K562 (cell line): ENCODE results near the gene KXD1. TPM values are rescaled to one million over a fixed set of nuclear protein-coding genes. Genes with fewer than 3 reads are reported as not detected.

Experiments used
- C11orf30 ChIP-seq: fragments of 450-650 bp; IDR thresholded peaks from 2 replicates; pipeline ENCODE4 v1.6.1; 2016; ENCODE audit warnings: low read depth, mild to moderate bottlenecking
- CEBPB ChIP-seq: fragments of 450-650 bp; IDR thresholded peaks from 2 replicates; pipeline ENCODE4 v1.6.1; 2016; ENCODE audit warnings: missing genetic modification characterization, missing compliant biosample characterization
- EZH2 ChIP-seq: IDR thresholded peaks from 2 replicates; pipeline ENCODE4 v1.6.1; 2012; ENCODE audit warnings: low read depth, mild to moderate bottlenecking, inconsistent platforms, low read length, borderline replicate concordance
- JUN ChIP-seq, 2 experiments: sonication (generic) in 1 of 2; formaldehyde crosslinking in 1 of 2; IDR thresholded peaks; 2 replicates each; pipeline versions ENCODE4 v1.6.1 to v1.8.0; 2012 to 2022; ENCODE audit warnings: borderline replicate concordance in 2 of 2, mild to moderate bottlenecking in 2 of 2, improper control_type of control experiment in 1 of 2, low read depth in 1 of 2, low read length in 1 of 2, missing genetic modification reagents in 1 of 2
- KDM5B ChIP-seq: fragments of 200-600 bp; sonication (generic); IDR thresholded peaks from 2 replicates; pipeline ENCODE4 v1.6.1; 2012; ENCODE audit warnings: low read depth, mild to moderate bottlenecking, moderate library complexity, low read length, control low read depth, inconsistent platforms; ENCODE audit not compliant: insufficient replicate concordance
- NRF1 ChIP-seq, 2 experiments: fragments of 450-650 bp; IDR thresholded peaks in 1 of 2; conservative IDR thresholded peaks in 1 of 2; 2 replicates each; pipeline ENCODE4 v1.6.1; 2014; ENCODE audit warnings: mild to moderate bottlenecking in 2 of 2
- RAD21 ChIP-seq, 2 experiments: fragments of 250-450 bp in 1 of 2; fragments of 450-650 bp in 1 of 2; sonication (Bioruptor Pico) in 1 of 2; formaldehyde crosslinking in 1 of 2; IDR thresholded peaks in 1 of 2; conservative IDR thresholded peaks in 1 of 2; 2 replicates each; pipeline versions ENCODE4 v1.4.0 to v1.8.0; 2020 to 2022; ENCODE audit warnings: mild to moderate bottlenecking in 2 of 2, moderate library complexity in 1 of 2
- SIN3A ChIP-seq, 2 experiments: fragments of 150-350 bp in 1 of 2; IDR thresholded peaks; 2 replicates each; pipeline ENCODE4 v1.6.1; 2011 to 2016; ENCODE audit warnings: borderline replicate concordance in 2 of 2, low read depth in 2 of 2, low read length in 2 of 2, mild to moderate bottlenecking in 2 of 2, moderate library complexity in 2 of 2; ENCODE audit not compliant: control insufficient read depth in 1 of 2
- STAT5A ChIP-seq: IDR thresholded peaks from 2 replicates; pipeline ENCODE4 v1.6.1; 2012; ENCODE audit warnings: low read length, inconsistent platforms, borderline replicate concordance
- TCF3 ChIP-seq: sonication (generic); formaldehyde crosslinking; IDR thresholded peaks from 2 replicates; pipeline ENCODE4 v1.4.0; 2020; ENCODE audit warnings: mild to moderate bottlenecking, missing genetic modification reagents
- TCF7 ChIP-seq: sonication (generic); IDR thresholded peaks from 2 replicates; pipeline ENCODE4 v1.6.1; 2016; ENCODE audit warnings: antibody characterized with exemption, borderline replicate concordance
- ZNF217 ChIP-seq: sonication (generic); formaldehyde crosslinking; IDR thresholded peaks from 2 replicates; pipeline ENCODE4 v1.8.0; 2022; ENCODE audit warnings: mild to moderate bottlenecking, missing genetic modification reagents
- ZNF311 ChIP-seq: fragments of 250-450 bp; sonication (Bioruptor Pico); IDR thresholded peaks from 2 replicates; pipeline ENCODE4 v1.4.0; 2020; ENCODE audit warnings: mild to moderate bottlenecking, moderate library complexity
- ZNF77 ChIP-seq: fragments of 250-450 bp; sonication (Bioruptor Pico); IDR thresholded peaks from 2 replicates; pipeline ENCODE4 v1.5.0; 2020
- polyA plus RNA-seq, 8 experiments: library from polyadenylated mRNA; depleted of rRNA in 4 of 8; stranded (reverse) in 5 of 8; unstranded in 3 of 8; fragments of >200 nt; fragmentation: Nextera tagmentation in 2 of 8; fragmentation: Illumina TruSeq in 1 of 8; extraction: Ambion mirVana in 2 of 8; extraction: Trizol in 1 of 8; gene quantifications; 2 replicates each; pipeline versions ENCODE4 v1.2.1 to v1.2.3, GENCODE V29; 2011 to 2014; ENCODE audit warnings: inconsistent platforms in 1 of 8, missing spikeins in 1 of 8
- total RNA-seq, 7 experiments: library from RNA; depleted of rRNA in 6 of 7; stranded (reverse); fragments of >200 nt in 6 of 7; fragmentation: Illumina TruSeq in 2 of 7; extraction: Trizol in 2 of 7; gene quantifications; 2 replicates each; pipeline versions ENCODE4 v1.2.1 to v1.2.3, GENCODE V29; 2011 to 2021; ENCODE audit warnings: low replicate concordance in 1 of 7
- TF ChIP-seq, protein P1 (sequence below): fragments of 250-450 bp; sonication (Bioruptor Pico); IDR thresholded peaks from 2 replicates; pipeline ENCODE4 v1.4.0; 2020; ENCODE audit warnings: borderline replicate concordance
- TF ChIP-seq, protein P2 (sequence below): sonication (generic); formaldehyde crosslinking; IDR thresholded peaks from 2 replicates; pipeline ENCODE4 v1.8.0; 2023; ENCODE audit warnings: mild to moderate bottlenecking, missing genetic modification reagents
- TF ChIP-seq, protein P3 (sequence below): fragments of 200-800 bp; sonication (Bioruptor generic); IDR thresholded peaks from 2 replicates; pipeline ENCODE4 v1.6.1; 2017; ENCODE audit warnings: missing genetic modification characterization, missing compliant biosample characterization
- TF ChIP-seq, protein P4 (sequence below): sonication (generic); formaldehyde crosslinking; IDR thresholded peaks from 2 replicates; pipeline ENCODE4 v1.9.0; 2022; ENCODE audit warnings: mild to moderate bottlenecking, missing genetic modification reagents

KXD1 gene
- total and polyA plus RNA-seq, 9 of the 15 experiments (the other 6 are each of a cell fraction or from before 2014, with no cell fraction given) = 21.9 to 210 (median 118) TPM

DNA sequence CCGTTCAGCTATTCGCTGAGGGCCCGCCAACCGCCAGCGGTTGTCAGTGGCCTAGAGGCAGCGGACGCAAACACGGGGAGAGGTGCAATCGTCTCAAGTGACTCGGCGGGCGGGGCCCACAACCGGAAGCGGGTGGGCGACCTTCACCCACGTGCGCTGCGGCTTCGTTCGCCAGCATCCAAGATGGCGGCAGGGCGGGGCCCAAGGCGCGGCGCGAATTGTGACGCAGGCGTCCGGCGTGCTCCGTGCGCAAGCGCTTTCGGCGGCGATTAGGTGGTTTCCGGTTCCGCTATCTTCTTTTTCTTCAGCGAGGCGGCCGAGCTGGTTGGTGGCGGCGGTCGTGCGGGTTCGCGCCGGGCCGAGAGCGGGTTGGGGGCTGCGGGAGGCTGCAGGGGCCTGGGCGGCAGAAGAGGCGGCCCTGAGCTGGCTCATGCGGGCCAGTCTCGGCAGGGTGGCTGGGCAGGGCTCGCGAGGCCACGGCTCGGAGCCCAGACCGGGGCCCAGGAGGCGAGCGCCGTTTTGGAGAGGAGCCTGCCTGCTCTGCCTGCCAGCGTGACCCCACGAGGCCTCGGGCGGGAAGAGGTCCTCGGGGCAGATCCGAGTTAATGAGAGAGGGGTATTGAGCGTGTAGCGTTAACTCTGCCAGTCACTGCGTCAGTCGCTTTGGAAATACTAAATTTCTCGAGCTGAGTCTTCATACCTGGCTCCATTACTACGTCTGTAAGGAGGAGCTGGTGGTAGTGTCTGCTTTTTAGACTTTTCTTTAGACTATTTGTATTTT lies 14.1 kb downstream of the KXD1 start, which contains the start of gene UBA52 (continued):
- TF ChIP-seq, protein P1, sequence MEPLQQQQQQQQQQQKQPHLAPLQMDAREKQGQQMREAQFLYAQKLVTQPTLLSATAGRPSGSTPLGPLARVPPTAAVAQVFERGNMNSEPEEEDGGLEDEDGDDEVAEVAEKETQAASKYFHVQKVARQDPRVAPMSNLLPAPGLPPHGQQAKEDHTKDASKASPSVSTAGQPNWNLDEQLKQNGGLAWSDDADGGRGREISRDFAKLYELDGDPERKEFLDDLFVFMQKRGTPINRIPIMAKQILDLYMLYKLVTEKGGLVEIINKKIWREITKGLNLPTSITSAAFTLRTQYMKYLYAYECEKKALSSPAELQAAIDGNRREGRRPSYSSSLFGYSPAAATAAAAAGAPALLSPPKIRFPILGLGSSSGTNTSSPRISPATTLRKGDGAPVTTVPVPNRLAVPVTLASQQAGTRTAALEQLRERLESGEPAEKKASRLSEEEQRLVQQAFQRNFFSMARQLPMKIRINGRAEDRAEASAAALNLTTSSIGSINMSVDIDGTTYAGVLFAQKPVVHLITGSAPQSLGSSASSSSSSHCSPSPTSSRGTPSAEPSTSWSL (CRISPR knock-in tag) = no peak
- no peak for TF ChIP-seq ZNF217 (CRISPR knock-in tag)
- TF ChIP-seq EZH2 = no peak
- TF ChIP-seq, protein P2, sequence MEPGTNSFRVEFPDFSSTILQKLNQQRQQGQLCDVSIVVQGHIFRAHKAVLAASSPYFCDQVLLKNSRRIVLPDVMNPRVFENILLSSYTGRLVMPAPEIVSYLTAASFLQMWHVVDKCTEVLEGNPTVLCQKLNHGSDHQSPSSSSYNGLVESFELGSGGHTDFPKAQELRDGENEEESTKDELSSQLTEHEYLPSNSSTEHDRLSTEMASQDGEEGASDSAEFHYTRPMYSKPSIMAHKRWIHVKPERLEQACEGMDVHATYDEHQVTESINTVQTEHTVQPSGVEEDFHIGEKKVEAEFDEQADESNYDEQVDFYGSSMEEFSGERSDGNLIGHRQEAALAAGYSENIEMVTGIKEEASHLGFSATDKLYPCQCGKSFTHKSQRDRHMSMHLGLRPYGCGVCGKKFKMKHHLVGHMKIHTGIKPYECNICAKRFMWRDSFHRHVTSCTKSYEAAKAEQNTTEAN (CRISPR knock-in tag) = peak; percentile 27; the same call in 1 of the 2 replicates
- TF ChIP-seq TCF3 = peak; percentile 31
- peak; percentile 49; the same call in 1 of the 2 replicates for TF ChIP-seq TCF7
- TF ChIP-seq, protein P3, sequence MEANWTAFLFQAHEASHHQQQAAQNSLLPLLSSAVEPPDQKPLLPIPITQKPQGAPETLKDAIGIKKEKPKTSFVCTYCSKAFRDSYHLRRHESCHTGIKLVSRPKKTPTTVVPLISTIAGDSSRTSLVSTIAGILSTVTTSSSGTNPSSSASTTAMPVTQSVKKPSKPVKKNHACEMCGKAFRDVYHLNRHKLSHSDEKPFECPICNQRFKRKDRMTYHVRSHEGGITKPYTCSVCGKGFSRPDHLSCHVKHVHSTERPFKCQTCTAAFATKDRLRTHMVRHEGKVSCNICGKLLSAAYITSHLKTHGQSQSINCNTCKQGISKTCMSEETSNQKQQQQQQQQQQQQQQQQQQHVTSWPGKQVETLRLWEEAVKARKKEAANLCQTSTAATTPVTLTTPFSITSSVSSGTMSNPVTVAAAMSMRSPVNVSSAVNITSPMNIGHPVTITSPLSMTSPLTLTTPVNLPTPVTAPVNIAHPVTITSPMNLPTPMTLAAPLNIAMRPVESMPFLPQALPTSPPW (CRISPR knock-in tag) = peak; percentile 95
- TF ChIP-seq, protein P4, sequence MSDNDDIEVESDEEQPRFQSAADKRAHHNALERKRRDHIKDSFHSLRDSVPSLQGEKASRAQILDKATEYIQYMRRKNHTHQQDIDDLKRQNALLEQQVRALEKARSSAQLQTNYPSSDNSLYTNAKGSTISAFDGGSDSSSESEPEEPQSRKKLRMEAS (CRISPR knock-in tag) = peak; percentile 100
- peak; percentile 90 for TF ChIP-seq KDM5B
- peak; percentile 94 to 95; a peak in 3 of 4 replicates for TF ChIP-seq SIN3A (IDR thresholded peaks at IDR 0.05; ENCODE audit: borderline replicate concordance in 2 of 2, control insufficient read depth in 1 of 2, low read depth in 2 of 2, low read length in 2 of 2)
- TF ChIP-seq ZNF311 = no peak
- TF ChIP-seq RAD21 (CRISPR knock-in tag; conservative IDR thresholded peaks at IDR 0.05 in 1 of 2, IDR thresholded peaks at IDR 0.05 in 1 of 2) = no peak
- TF ChIP-seq CEBPB (tag) = peak; percentile 40; the same call in 1 of the 2 replicates
- no peak for TF ChIP-seq STAT5A
- TF ChIP-seq JUN (IDR thresholded peaks at IDR 0.05; ENCODE audit: borderline replicate concordance, low read depth, low read length) = peak; percentile 87; the same call in 1 of the 2 replicates
- TF ChIP-seq JUN (CRISPR knock-in tag; IDR thresholded peaks at IDR 0.05; ENCODE audit: borderline replicate concordance) = peak; percentile 51; the same call in 1 of the 2 replicates
- peak; percentile 96 to 97 for TF ChIP-seq NRF1 (conservative IDR thresholded peaks at IDR 0.05 in 1 of 2, IDR thresholded peaks at IDR 0.05 in 1 of 2)
- TF ChIP-seq ZNF77 (CRISPR knock-in tag) = no peak
- TF ChIP-seq C11orf30 = peak; percentile 88
